Calu3 (cell line): ENCODE results near the gene CLCNKB. TPM values are rescaled to one million over a fixed set of nuclear protein-coding genes. Genes with fewer than 3 reads are reported as not detected.

Experiments
- BruUV-seq: library from RNA; stranded (reverse); fragments of 400-500 nt; replicated peaks from 2 replicates; lab custom pipeline; 2021; lab: Mats Ljungman, UMichigan
- CTCF ChIA-PET: fragments of 300-600 bp; sonication (Branson Sonifier 250); formaldehyde crosslinking; loops from one replicate; lab custom pipeline; 2022; ENCODE audit warnings: antibody characterized with exemption; lab: Charles Lee
- DNase-seq: peaks from one replicate; pipeline ENCODE4 v3.0.0; 2022
- H3K27ac Mint-ChIP-seq: one replicate; pipeline ENCODE4 v1.8.0; 2022; ENCODE audit warnings: mixed read lengths; ENCODE audit not compliant: unreplicated experiment
- H3K27me3 Mint-ChIP-seq: one replicate; pipeline ENCODE4 v1.8.0; 2022; ENCODE audit warnings: mixed read lengths; ENCODE audit not compliant: unreplicated experiment
- H3K36me3 Mint-ChIP-seq: one replicate; pipeline ENCODE4 v1.8.0; 2022; ENCODE audit warnings: mild to moderate bottlenecking, moderate library complexity, mixed read lengths; ENCODE audit not compliant: insufficient read depth, unreplicated experiment
- H3K4me1 Mint-ChIP-seq: one replicate; pipeline ENCODE4 v1.8.0; 2022; ENCODE audit warnings: mild to moderate bottlenecking, low read depth, mixed read lengths; ENCODE audit not compliant: unreplicated experiment
- H3K4me3 Mint-ChIP-seq: one replicate; pipeline ENCODE4 v1.8.0; 2022; ENCODE audit warnings: mild to moderate bottlenecking, low read depth, moderate library complexity, mixed read lengths; ENCODE audit not compliant: unreplicated experiment
- H3K9me3 Mint-ChIP-seq: one replicate; pipeline ENCODE4 v1.8.0; 2022; ENCODE audit warnings: low read depth, mixed read lengths; ENCODE audit not compliant: unreplicated experiment
- intact Hi-C: fragments of 100-400 bp; cut with micrococcal nuclease; formaldehyde crosslinking; loops from one replicate; pipeline ENCODE4 v1.10.0; 2022; ENCODE audit not compliant: unreplicated experiment
- total RNA-seq: library from RNA; stranded (reverse); gene quantifications from 2 replicates; pipeline ENCODE4 v1.2.3, GENCODE V29; 2022
- TF ChIP-seq, protein P1 (sequence below): fragments of 200-600 bp; IDR thresholded peaks from one replicate; pipeline ENCODE4 v1.8.0; 2022; ENCODE audit warnings: antibody characterized with exemption; ENCODE audit not compliant: unreplicated experiment

The CLCNKB gene
- total RNA-seq, 1 experiment from 2014 or later: not detected

DNA sequence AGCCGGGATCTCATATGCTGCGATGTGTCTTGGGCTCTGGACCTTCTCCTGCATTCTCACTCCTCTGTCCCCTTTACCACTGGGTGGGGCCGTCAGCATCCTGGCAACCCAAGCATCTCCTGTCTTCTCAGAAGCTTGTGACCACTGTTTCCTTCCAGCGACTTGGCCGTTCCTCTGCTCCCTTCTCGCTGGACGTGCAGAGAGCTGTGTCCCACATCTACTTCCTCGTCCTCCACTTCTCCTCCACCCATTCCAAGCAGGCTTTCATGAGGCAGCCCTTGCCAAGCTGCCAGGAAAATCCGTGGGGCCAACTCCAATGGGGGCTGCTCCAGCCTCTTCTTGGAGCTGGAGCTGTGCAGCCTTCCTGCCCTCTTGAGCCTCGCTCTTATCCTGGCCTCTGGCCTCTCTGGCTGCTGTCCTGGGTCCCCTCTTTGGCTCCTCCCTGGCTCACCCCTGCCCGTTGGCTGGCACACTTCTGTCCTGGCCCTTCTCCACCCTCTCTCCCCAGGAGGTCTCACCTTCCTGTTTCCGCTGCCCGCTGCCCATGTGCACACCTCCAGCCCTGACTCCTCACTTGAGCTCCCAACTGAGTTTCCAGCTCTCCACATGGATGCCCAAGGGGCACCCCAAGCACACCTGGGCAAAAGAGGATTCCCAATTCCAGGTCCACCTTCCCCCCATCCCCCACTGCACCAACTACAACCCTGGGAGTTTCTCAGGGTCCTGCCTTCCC, 21.1 kb downstream of the CLCNKB start:
- Mint-ChIP-seq H3K4me1 (peaks cover 21% of the 10 kb centered on the region), H3K27me3 (peaks cover 40% of the 10 kb centered on the region), H3K36me3 (no peaks in the 10 kb centered on the region), H3K4me3 (no peak overlapping the region), H3K9me3 (no peaks in the 10 kb centered on the region), H3K27ac (peak overlapping the region; percentile 20)
- DNase-seq: no peak
- no TSS peak for BruUV-seq
- TF ChIP-seq, protein P1, sequence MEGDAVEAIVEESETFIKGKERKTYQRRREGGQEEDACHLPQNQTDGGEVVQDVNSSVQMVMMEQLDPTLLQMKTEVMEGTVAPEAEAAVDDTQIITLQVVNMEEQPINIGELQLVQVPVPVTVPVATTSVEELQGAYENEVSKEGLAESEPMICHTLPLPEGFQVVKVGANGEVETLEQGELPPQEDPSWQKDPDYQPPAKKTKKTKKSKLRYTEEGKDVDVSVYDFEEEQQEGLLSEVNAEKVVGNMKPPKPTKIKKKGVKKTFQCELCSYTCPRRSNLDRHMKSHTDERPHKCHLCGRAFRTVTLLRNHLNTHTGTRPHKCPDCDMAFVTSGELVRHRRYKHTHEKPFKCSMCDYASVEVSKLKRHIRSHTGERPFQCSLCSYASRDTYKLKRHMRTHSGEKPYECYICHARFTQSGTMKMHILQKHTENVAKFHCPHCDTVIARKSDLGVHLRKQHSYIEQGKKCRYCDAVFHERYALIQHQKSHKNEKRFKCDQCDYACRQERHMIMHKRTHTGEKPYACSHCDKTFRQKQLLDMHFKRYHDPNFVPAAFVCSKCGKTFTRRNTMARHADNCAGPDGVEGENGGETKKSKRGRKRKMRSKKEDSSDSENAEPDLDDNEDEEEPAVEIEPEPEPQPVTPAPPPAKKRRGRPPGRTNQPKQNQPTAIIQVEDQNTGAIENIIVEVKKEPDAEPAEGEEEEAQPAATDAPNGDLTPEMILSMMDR: no peak
- CTCF ChIA-PET: no interaction called here
- intact Hi-C loops: no loop called here

DNA sequence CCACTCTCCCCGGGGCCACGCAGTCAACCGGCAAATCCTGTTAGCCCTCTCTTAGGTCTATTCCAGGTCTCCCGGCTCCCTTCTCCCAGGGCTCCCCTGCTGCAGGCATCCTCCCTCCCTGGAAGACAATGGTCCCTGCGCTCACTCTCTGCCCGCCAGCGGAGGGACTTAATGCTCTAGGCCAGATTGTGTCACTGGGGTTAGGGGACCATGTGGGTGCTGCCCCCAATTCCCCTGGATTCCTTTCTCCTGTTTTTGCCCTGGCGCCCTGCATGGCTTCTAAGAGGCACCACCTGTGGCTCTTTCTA, 21.6 kb downstream of the CLCNKB start:
- H3K36me3 Mint-ChIP-seq: no peaks in the 10 kb centered on the region
- no peak overlapping the region for H3K27ac Mint-ChIP-seq
- DNase-seq: no peak
- CTCF ChIA-PET: no interaction called here
- intact Hi-C loops: no loop called here
- H3K9me3 Mint-ChIP-seq: no peaks in the 10 kb centered on the region
- no peak overlapping the region for H3K4me3 Mint-ChIP-seq
- H3K27me3 Mint-ChIP-seq: peaks cover 37% of the 10 kb centered on the region
- TF ChIP-seq, protein P1: no peak
- peaks cover 21% of the 10 kb centered on the region for H3K4me1 Mint-ChIP-seq
- no TSS peak for BruUV-seq

DNA sequence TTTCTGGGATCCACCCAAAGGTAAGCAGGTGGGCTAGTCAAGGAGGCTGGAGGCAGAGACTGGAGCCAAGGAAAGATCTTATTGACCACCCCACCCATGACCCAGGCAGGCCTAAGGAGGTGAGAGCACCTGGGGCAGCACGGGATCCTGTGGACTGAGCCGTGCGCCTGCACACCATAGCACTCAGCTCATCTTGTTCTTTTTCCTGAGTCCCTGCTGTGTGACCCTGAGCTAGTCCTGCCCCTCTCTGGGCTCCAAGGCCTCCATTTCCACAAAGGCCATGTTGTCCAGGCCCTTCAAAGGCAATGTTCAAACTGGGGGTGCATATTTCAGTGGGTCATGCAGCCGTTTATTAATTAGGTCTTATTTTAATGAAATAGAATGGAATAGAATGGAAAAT, 22.7 kb downstream of the CLCNKB start:
- TF ChIP-seq, protein P1: no peak
- CTCF ChIA-PET: interaction anchor here (0.6 kb wide), 1 partner anchor 65 kb away, joined by 4 read pairs; no protein-coding TSS in a partner anchor

DNA sequence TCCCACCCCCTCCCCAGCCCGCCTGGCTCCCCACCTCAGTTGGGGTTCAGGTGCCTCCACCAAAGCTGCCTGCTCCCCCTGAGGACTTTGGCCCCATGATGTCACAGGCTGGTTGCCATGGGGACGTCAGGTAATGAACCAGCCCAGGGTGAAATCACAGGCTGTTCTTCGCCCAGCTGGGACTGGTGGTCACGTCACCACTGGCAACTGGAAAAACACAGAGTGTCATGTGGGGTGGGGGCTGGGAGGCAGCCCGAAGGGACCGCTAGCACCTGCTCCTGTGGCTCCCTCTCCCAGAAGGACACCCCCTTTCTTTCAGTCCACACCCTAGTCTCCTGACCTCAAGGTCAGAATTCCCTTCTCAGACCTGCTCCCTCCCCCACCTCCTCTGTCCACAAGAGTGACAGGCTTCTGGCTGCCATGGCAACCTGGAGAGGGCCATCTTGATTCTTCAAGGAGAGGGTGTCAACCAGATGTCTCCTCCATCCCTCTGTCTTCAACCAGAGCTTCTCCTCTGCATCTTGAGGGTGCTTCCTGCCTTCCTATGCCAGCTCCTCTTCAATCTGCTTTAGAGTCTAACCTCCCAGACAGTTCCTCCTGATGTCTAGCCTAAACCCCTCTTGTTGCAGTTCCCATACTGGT, 23.7 kb downstream of the CLCNKB start:
- H3K9me3 Mint-ChIP-seq: no peaks in the 10 kb centered on the region
- BruUV-seq: no TSS peak
- no peak overlapping the region for H3K4me3 Mint-ChIP-seq
- H3K4me1 Mint-ChIP-seq: peaks cover 21% of the 10 kb centered on the region
- TF ChIP-seq, protein P1: no peak
- H3K27ac Mint-ChIP-seq: peak overlapping the region; percentile 67
- peak; percentile 70 for DNase-seq
- H3K36me3 Mint-ChIP-seq: no peaks in the 10 kb centered on the region
- H3K27me3 Mint-ChIP-seq: peaks cover 24% of the 10 kb centered on the region
- intact Hi-C loops: no loop called here
- CTCF ChIA-PET: interaction anchor here (0.6 kb wide), 1 partner anchor 17 kb away, joined by 4 read pairs; no protein-coding TSS in a partner anchor

More for the DNA sequence above, 22.7 kb downstream of the CLCNKB start:
- H3K36me3 Mint-ChIP-seq: no peaks in the 10 kb centered on the region
- no peak for DNase-seq
- no peak overlapping the region for H3K27ac Mint-ChIP-seq
- no peaks in the 10 kb centered on the region for H3K9me3 Mint-ChIP-seq
- H3K4me3 Mint-ChIP-seq: no peak overlapping the region
- BruUV-seq: no TSS peak
- H3K27me3 Mint-ChIP-seq: peaks cover 27% of the 10 kb centered on the region
- H3K4me1 Mint-ChIP-seq: peaks cover 21% of the 10 kb centered on the region
- intact Hi-C loops: no loop called here
